Suppressor macrophage treated with lipopolysaccharide for 1 hour (primary cell): ENCODE measurements around the gene CYP4X1.
A peak's percentile ranks its signal among the peaks of the same experiment; 100 is the strongest.
"Not testable (repeated sequence)": the region's sequence is repeated elsewhere in the genome, so short reads cannot be mapped to it uniquely, and the experiment has no call there.

Experiments
- DNase-seq, 3 donors: peaks; one replicate each; pipeline ENCODE4 v3.0.0-alpha.2; 2020 to 2022

Gene CYP4X1

GRCh38 chr1:47089356-47089755 is 65.9 kb downstream of the CYP4X1 start:
- peak; percentile 42 to 61 (median 53) for DNase-seq

GRCh38 chr1:47091476-47091875 is 68.0 kb downstream of the CYP4X1 start:
- not testable (repeated sequence) for DNase-seq
